HG03469 (cell line): ENCODE results near the gene ARV1.

Experiments used
- ATAC-seq: cut with Tn5 transposase; IDR thresholded peaks from one replicate; pipeline ENCODE4 v1.9.1; 2021; ENCODE audit warnings: mild to moderate bottlenecking, moderate library complexity, moderate number of reproducible peaks; ENCODE audit not compliant: unreplicated experiment

Gene ARV1

DNA sequence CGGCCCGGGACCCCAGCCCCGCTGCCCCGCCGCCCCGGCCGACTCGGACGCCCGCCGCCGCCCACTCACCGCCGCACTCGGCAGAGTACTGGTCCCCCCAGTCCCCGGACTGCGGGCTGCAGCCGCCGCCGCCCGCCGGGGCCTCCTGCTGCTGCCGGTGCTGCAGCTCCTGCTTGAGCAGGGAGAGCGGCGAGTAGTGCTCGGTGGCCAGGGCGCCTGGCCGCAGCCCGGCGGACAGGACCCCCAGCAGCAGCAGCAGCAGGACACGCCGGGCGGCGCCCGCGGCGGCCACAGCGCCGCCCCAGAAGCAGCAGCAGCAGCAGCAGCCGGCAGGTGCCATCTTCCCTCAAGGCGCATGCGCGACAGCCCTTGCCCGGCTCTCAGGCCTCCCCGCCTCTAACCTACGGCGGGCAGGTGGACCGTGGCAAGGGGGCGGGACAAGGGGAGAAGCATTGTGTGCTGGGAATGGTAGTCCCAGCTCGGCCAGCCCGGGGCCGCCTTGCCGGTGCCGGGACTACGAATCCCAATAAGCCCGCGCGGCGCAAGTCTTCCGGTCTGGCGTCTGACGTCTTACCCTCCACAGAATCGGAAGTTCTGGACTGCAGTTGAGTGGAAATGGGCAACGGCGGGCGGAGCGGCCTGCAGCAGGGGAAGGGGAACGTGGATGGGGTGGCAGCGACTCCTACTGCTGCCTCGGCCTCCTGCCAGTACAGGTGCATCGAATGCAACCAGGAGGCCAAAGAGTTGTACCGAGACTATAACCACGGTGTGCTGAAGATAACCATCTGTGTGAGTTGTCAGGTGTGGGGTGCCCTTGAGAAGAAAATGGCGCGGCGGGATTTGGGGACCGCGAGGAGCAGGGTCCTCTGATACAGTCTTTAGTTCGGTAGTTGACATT, at the start of gene ARV1, which contains the start of gene TTC13:
ARV1 (plus strand) TSS at position 604 of the 898 bp plus-strand sequence; CDS start at position 616, 12 bp downstream.
TTC13 (minus strand) TSS at position 371 of the 898 bp plus-strand sequence; CDS start at position 340, 31 bp downstream.
- ATAC-seq: peak; percentile 80

DNA sequence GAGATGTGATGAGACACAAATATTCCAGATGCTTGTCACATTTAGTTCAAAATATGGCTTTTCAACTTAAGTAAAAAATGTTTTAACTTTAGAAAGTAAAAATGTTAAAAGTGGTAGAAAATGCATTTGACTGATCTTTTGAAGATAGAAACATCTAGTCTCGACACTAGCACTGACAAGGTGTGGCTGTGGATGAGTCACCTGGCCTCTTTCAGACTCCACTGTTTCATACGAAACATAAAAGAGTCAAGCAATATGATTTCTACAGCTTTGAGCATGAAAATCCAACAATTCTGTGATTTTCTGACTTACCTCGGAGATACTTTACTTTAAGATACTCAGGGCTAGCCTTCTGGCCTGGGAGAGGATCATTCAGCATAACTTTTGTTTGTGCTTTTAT, 47.9 kb upstream of the ARV1 start:
- no peak for ATAC-seq

DNA sequence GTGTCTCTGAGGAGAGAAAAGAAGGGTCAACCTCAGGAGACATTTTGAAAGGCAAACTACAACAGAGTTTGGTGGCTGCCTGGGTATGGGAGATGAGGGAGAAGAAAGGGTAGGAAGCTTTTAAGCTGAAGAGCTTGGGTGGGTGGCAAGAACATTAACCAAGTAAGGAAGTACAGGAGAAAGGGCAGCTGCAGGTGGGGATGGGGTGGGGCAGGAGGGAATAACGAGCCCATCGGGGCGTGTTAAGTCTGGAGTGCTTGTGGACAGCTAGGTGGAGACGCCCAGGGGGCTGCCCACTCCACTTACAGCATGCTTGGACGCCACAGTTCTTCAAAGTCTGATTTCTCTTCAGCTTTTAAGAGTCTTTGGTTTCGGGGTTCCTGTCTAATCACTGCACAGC, 43.0 kb upstream of the ARV1 start:
- no peak for ATAC-seq

DNA sequence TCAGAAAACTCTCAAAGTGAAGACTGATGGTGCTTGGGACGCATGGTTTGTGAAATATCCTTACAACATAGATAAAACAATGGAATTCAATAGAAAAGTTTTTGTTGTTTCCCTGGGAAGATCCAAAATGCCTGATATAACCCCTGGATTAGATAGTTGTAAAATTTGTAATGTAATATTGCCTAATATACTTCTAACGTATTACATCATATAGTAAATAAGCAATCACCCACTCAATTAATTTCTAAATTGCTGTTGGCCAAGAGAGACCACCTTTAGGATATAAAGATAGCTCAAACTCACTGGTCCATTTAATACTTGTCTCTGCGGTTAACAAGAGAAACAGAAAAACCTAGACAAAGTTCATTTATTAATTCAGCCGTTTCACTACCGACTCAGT, 42.4 kb upstream of the ARV1 start:
- no peak for ATAC-seq

DNA sequence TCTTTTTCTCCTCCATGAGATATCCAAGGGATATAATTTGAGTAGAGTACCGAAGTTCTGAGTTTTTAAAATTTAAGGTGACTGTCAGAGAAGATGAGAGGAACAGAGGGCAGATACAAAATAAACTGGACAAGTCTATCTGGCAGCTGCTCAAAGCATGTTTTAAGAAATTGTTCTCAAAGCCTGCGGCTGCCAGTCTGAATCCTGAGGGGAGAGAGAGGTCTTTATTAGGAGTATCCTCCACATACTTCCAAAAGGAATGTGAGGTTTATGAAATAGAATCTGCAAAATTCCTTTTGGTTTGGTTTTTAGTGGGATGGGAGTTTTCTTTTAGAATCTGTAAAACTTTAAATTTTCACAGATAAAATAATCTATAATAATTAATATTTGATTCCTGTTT, 41.5 kb upstream of the ARV1 start:
- no peak for ATAC-seq

DNA sequence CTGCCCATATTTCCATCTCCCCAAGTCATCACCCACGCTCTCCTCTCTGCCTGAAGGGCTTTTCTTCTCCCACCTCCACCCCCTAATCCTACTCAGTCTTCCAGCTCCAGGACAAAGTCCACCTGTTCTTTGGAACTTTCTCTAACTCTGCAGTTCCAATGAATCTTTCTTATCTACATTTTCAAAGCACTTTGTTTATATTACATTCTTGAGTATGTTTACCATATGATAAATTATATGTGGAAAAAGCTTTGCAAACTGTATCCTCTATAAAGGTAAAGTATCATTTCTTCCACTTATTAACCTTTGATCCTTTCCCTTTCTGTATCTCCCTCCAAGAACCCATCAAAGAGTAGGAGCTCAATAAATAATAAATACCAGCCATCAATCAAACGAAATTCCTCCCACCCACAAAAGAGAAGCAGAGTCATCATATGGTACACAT, 39.9 kb upstream of the ARV1 start:
- no peak for ATAC-seq

DNA sequence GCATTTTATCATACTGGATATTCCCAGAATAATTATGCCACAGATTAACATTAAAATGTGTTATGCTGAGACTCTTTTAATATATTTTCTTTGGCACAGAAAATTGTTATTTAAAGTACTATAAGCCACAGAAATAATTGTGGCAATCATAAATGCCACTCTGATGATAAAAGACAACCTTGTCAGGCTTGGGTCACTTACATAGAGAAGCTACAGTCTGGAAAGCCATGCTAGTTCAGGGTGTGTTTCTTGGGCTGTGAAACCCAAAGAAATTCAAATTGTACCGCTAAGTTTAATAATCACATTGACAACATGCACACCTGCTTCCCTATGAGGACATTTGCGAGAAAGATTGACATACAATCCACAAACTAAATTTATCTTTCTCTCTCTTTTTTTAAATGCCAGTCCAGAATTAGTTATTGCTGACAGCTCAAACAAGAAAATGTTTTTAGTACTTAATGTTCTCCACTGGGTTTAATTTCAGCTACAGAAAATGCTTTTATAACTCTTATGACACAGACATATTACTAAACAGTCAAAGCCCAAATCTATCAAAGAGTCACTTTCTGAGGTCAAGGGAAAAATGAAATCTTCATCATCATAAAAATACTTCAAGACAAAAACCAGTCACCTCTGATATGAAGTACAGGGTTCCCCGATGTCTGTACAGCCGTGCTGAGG, 38.9 kb upstream of the ARV1 start:
- ATAC-seq: no peak

DNA sequence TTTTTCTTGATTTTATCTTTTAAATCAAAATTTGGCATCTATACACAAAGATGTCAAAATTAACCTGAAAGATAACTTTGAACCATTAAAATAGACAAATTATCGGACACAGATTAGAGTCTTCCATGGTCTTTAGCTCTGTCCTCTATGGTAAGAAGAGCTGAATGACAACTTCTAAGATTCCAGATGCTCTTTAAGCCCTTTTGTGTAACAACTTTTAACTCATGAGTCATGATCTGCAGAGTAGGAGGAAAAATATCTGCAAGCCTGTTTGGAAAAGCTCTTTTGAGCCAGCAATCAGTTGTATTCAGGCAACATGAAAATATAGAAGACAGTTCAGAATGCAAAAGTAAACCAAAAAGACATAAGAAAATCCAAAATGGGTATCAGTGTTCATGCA, 38.0 kb upstream of the ARV1 start:
- ATAC-seq: no peak

DNA sequence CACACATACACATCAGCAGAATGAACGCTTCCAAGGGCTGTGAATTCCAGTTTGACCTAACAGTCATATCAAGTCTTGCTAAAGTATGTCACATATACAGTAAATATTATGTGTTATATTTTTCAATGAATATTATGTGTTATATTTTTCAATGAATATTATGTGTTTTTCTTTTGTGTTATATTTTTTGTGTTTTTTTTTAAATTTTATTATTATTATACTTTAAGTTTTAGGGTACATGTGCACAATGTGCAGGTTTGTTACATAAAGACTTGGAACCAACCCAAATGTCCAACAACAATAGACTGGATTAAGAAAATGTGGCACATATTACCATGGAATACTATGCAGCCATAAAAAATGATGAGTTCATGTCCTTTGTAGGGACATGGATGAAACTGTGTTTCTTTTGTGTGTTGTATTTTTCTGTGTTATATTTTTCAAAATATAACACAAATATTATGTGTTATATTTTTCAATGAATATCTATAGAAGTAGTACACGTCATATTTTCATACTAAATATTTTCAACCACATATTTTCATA, 35.8 kb upstream of the ARV1 start:
- no peak for ATAC-seq

DNA sequence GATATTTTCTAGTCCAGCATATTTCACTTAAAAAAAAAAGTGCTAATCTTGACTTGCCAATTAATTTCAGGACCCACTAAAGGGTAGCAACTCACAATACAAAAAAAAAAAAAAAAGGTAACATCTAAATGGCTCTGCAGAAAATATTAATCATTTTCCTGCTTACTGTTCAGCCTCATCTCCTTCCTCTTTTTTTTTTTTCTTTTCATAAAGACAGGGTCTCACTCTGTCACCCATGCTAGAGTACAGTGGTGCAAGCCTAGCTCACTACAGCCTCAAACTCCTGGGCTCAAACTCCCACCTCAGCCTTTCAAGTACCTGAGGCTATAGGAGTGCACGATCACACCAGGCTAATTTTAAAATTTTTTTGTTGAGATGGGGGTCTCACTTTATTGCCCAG, 30.6 kb upstream of the ARV1 start:
- no peak for ATAC-seq

DNA sequence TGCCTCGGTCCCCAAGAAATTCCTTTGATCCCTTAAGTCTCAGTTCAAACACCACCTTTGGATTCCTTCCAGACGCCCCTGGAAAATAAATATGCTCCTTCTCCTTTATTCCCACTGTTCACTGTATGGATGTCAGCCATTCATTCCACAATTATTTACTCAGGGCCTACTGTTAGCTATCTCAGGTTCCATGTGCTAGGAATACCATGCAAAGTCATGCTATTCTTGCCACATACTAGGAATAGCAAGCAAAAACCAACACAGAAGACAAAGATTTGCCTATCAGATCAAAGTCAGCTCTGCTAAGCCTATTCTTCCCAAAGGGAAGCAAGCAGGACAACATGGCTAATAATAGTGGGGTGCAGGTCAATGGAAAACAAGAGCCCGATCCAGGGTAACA, 30.0 kb upstream of the ARV1 start:
- ATAC-seq: no peak

DNA sequence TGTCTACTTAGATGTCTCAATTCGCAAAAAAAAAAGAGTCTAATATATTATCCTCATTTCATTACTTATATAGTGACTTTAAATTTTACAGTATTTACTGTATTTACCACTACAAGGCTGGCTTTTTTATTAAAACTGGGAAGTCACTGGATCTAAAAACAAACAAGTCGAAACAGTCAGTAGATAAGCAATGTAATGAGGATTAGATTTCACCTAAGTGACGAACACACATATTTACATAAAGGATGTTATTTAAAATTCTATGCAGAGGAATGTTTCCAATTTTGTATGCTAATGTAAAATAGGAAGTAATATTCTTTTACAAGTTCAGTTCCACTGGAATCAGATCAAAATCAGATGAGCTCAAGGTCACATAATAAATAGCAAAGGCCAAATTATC, 28.5 kb upstream of the ARV1 start:
- no peak for ATAC-seq

DNA sequence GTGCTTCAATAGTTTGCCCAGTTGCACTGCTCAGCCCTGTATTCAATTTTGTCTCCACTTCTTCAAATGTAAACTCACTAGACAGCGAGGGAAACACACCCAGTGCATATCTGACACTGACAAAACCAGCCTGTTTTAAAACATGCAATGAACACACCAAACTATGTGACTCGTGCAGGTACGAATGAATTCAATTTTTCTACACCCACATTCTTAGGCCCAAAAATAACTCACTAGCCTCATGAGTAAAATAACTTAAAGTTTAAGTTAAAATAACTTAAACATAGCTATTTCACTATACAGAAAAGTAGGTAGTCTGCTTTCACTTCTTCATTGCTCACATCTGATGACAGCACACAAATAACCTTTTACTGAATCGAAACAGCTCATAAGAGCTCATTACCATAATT, 21.3 kb upstream of the ARV1 start:
- ATAC-seq: peak; percentile 83

DNA sequence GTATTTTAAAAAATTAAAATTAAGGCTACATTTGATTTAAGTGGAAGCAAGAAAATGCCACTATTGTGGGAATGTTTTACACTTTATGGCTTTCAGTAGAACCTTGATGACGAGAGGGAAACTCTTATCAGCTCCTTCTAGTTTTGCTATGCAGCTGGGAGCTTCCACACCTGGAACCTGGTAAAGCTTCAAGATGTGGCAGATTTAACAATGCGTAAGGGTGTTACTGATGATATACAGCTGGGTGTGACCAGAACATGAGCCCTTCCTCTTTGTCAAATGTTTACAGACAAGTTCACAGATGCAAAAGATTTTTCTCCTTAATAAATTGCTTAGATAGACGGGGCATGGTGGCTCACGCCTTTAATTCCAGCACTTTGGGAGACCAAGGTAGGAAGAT, 20.5 kb upstream of the ARV1 start:
- no peak for ATAC-seq

DNA sequence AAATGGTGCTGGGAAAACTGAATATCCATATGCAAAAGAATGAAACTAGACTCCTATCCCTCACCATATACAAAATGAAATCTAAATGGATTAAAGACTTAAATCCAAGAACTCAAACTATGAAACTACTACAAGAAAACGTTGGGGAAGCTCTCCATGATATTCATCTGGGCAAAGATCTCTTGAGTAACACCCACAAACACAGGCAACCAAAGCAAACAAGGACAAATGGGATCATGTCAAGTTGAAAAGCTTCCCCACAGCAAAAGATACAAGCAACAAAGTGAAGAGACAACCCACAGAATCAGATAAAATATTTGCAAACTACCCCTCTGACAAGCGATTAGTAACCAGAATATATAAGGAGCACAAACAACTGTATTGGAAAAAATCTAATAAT, 14.0 kb upstream of the ARV1 start:
- no peak for ATAC-seq

DNA sequence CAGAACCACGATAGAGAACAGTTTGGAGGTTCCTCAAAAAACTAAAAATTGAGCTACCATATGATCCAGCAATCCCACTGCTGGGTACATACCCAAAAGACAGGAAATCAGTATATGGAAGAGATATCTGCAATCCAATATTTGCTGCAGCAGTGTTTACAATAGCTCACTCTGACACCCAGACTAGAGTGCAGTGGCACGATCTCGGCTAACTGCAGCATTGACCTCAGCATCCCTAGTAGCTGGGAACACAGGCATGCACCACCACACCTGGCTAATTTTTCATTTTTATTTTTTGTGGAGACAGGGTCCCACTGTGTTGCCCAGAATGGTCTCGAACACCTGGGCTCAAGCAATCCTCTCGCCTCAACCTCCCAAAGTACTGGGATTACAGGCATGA, 13.4 kb upstream of the ARV1 start:
- no peak for ATAC-seq

DNA sequence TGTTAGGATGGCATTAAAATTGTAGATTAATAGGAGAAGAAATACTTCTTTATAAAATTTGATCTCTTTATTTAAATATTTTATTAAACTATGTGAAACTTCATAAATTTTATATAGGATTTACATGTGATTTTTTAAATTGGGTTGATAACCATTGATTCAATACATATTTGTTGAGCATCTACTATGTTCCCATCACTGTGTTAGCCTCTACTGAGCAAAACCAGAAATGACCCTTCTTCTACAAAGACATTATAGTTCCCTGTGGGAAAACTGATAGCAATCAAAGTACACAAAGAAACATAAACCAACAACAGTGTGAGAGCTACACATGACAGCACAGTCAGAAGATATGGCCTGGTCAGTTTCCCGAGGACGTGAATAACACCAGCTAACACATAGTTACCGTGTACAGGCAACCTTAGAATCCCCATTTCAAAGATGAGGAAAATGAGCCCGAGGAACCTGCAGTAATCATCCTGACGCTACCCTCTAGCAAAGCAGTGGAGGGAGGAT, 12.5 kb upstream of the ARV1 start:
- ATAC-seq: no peak

DNA sequence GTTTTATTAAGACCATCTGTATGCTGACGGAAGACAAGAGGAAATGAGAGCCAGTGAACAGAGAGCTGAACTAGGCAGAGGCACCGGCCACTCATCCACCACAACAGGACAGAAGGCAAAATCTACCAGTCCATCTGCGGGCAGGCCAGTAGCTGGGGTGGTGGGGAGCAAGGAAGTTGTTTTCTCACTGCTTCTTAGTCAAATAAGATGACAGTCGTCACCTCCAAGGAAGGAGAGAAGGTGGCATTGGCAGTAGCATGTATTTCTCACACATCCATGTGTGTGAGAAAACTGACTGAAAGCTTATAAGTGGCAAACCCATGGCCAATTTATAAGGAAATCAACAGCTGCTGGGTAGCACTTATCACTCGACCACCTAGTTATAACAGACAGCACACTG, 8.5 kb upstream of the ARV1 start:
- ATAC-seq: no peak

DNA sequence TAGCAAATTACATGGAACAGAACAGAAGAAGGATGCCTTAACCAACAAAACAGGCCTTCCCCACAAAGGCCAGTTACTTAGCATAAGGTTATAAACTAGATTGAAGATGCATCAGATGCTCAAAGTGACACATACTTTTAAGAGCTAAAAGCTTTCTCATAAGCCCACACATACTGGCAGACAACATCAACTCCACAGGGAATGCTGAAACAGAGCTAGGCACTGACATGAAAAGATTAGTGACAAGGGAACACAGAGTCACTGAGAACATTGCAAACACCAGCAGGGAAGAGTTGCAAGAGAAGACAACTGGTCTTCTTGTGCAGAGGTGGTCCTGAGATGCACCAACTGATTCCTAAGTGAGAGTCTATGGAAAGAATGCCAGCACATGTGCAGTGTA, 7.1 kb upstream of the ARV1 start:
- no peak for ATAC-seq

DNA sequence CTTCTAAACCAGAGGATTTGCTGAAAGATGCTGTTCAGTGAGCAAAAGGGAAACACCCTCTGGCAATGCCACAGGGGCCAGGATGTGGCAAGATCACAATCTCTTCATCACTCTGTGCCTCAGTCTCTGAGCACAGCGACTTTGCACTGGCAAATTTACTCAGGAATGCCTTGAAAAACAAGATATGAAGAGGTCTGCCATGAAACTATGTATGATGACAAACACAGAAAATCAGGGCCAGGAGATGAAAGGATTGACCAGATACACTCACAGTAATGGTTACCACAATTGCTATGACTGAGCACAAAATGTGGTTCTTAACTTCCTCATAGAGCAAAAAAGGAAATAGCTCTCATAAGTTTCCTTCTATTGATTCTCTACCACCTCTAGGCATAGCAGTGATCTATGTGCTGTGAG, 6.0 kb upstream of the ARV1 start:
- ATAC-seq: peak; percentile 86

DNA sequence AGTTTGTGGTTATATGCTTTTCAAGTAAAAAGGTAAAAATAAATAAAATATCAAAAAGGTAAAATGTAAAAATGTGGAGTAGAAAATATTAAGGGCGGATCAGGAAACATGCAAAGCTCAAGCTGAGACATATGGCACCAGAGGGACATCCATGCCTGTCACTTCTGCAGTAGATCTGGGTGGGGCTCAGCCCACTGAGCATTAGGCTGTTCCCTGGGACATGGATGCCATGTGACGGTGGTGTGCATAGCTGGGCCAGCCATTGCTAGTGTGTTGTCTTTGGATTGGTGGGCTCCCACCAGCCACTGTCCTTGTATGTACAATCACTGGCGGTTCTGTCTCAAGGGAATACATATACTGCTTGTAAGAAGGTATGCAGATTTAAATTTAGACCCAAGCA, 3.3 kb upstream of the ARV1 start:
- ATAC-seq: no peak

DNA sequence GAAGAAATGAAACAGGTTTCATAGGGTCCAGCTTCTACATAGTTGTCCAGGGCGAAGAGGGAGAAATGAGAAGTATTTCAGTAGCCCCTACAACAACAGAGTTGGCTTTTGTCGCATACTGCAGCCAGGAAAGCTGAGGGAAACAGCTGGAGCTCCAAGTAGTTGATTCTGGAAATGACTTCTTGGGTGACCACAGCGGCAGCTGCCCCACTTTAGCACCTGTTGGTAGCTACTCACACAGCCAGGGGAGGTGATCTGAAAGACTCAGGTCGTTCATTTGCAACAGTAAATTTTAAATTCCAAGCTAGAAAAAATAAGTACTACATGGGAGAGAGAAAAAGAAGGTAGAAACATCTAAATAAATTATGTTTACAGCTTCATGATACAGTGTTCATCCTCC, 2.5 kb upstream of the ARV1 start:
- ATAC-seq: no peak
